K562 (cell line): ENCODE results near the gene MTFR2. TPM values are rescaled to one million over a fixed set of nuclear protein-coding genes. Genes with fewer than 3 reads are reported as not detected.

Experiments
- BCOR ChIP-seq: fragments of 450-650 bp; IDR thresholded peaks from 2 replicates; pipeline ENCODE4 v1.6.1; 2016
- CBFA2T2 ChIP-seq: fragments of 450-650 bp; conservative IDR thresholded peaks from 2 replicates; pipeline ENCODE4 v1.6.1; 2017; ENCODE audit warnings: mild to moderate bottlenecking
- CTBP1 ChIP-seq: fragments of 450-650 bp; IDR thresholded peaks from 2 replicates; pipeline ENCODE4 v1.6.1; 2016; ENCODE audit warnings: borderline replicate concordance
- CXXC5 ChIP-seq: fragments of 250-450 bp; sonication (Bioruptor Pico); IDR thresholded peaks from 2 replicates; pipeline ENCODE4 v1.8.0; 2022; ENCODE audit warnings: inconsistent platforms, mild to moderate bottlenecking, moderate library complexity
- EGR1 ChIP-seq: fragments of 450-650 bp; conservative IDR thresholded peaks from 2 replicates; pipeline ENCODE4 v1.6.1; 2017; ENCODE audit warnings: mild to moderate bottlenecking
- ESRRA ChIP-seq: fragments of 450-650 bp; IDR thresholded peaks from 2 replicates; pipeline ENCODE4 v1.6.1; 2014; ENCODE audit warnings: low read depth, mild to moderate bottlenecking, moderate library complexity, borderline replicate concordance
- KLF6 ChIP-seq: fragments of 250-450 bp; sonication (Bioruptor Pico); IDR thresholded peaks from 2 replicates; pipeline ENCODE4 v1.4.0; 2020; ENCODE audit warnings: mild to moderate bottlenecking, moderate library complexity, borderline replicate concordance
- MEIS2 ChIP-seq: fragments of 450-650 bp; IDR thresholded peaks from 2 replicates; pipeline ENCODE4 v1.6.1; 2014; ENCODE audit warnings: mild to moderate bottlenecking; ENCODE audit not compliant: partially characterized antibody
- NCOR1 ChIP-seq: fragments of 450-650 bp; IDR thresholded peaks from 2 replicates; pipeline ENCODE4 v1.6.1; 2016; ENCODE audit warnings: mild to moderate bottlenecking, moderate library complexity
- PTTG1 ChIP-seq: fragments of 450-650 bp; IDR thresholded peaks from 2 replicates; pipeline ENCODE4 v1.6.1; 2016; ENCODE audit warnings: low read depth, mild to moderate bottlenecking, missing genetic modification characterization, missing compliant biosample characterization
- RBM17 ChIP-seq: fragments of 200-400 bp; formaldehyde crosslinking; IDR thresholded peaks from 2 replicates; pipeline ENCODE4 v1.6.1; 2017; ENCODE audit warnings: low read depth, mild to moderate bottlenecking, low read length, borderline replicate concordance
- U2AF1 ChIP-seq: fragments of 200-400 bp; formaldehyde crosslinking; optimal IDR thresholded peaks from 2 replicates; pipeline ENCODE3; 2017; ENCODE audit warnings: mild to moderate bottlenecking, low read depth, low read length, moderate library complexity
- polyA plus RNA-seq, 8 experiments: library from polyadenylated mRNA; depleted of rRNA in 4 of 8; stranded (reverse) in 5 of 8; unstranded in 3 of 8; fragments of >200 nt; fragmentation: Nextera tagmentation in 2 of 8; fragmentation: Illumina TruSeq in 1 of 8; extraction: Ambion mirVana in 2 of 8; extraction: Trizol in 1 of 8; gene quantifications; 2 replicates each; pipeline versions ENCODE4 v1.2.1 to v1.2.3, GENCODE V29; 2011 to 2014; ENCODE audit warnings: inconsistent platforms in 1 of 8, missing spikeins in 1 of 8
- total RNA-seq, 7 experiments: library from RNA; depleted of rRNA in 6 of 7; stranded (reverse); fragments of >200 nt in 6 of 7; fragmentation: Illumina TruSeq in 2 of 7; extraction: Trizol in 2 of 7; gene quantifications; 2 replicates each; pipeline versions ENCODE4 v1.2.1 to v1.2.3, GENCODE V29; 2011 to 2021; ENCODE audit warnings: low replicate concordance in 1 of 7
- TF ChIP-seq, protein P1 (sequence below): IDR thresholded peaks from 3 replicates; pipeline ENCODE4 v1.6.1; 2011; ENCODE audit warnings: borderline replicate concordance, mild to moderate bottlenecking; ENCODE audit not compliant: insufficient read length, insufficient read depth
- TF ChIP-seq, protein P2 (sequence below): fragments of 250-450 bp; sonication (Bioruptor Pico); IDR thresholded peaks from 2 replicates; pipeline ENCODE4 v1.4.0; 2020; ENCODE audit warnings: mild to moderate bottlenecking
- TF ChIP-seq, protein P3 (sequence below): fragments of 200-800 bp; sonication (Bioruptor generic); IDR thresholded peaks from 2 replicates; pipeline ENCODE4 v1.6.1; 2017; ENCODE audit warnings: missing genetic modification characterization, missing compliant biosample characterization
- TF ChIP-seq, protein P4 (sequence below), 2 experiments: fragments of 450-650 bp; IDR thresholded peaks; 2 replicates each; pipeline ENCODE4 v1.6.1; 2016; ENCODE audit warnings: mild to moderate bottlenecking in 2 of 2, borderline replicate concordance in 1 of 2, low read depth in 1 of 2, moderate library complexity in 1 of 2

Gene MTFR2
- total and polyA plus RNA-seq, 9 of the 15 experiments (the other 6 are each of a cell fraction or from before 2014, with no cell fraction given) = 10.1 to 63.3 (median 45.9) TPM

DNA sequence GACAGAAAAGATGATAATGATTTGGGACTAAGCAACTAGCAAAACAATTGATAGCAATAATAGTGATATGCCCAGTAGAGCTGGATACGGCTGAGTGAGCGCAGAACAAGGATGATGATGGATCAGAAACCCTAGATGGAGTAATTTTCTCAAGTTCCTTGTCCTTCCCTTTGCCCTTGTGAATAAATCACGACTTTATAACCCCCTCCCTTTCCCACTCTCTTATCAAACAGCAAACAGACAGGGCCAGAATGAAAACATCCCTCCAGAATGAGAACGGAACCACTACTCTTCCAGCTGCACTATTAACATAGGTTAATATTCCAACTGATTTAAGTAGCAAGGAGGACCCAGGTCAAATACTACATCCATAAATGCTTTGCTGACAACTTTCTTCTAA is 1.3 kb upstream of the MTFR2 start (continued):
- TF ChIP-seq, protein P1, sequence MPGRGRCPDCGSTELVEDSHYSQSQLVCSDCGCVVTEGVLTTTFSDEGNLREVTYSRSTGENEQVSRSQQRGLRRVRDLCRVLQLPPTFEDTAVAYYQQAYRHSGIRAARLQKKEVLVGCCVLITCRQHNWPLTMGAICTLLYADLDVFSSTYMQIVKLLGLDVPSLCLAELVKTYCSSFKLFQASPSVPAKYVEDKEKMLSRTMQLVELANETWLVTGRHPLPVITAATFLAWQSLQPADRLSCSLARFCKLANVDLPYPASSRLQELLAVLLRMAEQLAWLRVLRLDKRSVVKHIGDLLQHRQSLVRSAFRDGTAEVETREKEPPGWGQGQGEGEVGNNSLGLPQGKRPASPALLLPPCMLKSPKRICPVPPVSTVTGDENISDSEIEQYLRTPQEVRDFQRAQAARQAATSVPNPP = no peak
- TF ChIP-seq NCOR1 (peak; percentile 83), RBM17 (no peak), BCOR (peak; percentile 54; the same call in 1 of the 2 replicates), CXXC5 (CRISPR knock-in tag) (0 out of 2 replicates have a peak, but pooled peaks have one; percentile 30), PTTG1 (tag) (no peak), MEIS2 (peak; percentile 71), KLF6 (CRISPR knock-in tag) (no peak), U2AF1 (no peak), CTBP1 (peak; percentile 81), CBFA2T2 (peak; percentile 82), EGR1 (no peak), ESRRA (peak; percentile 99)
- TF ChIP-seq, protein P2, sequence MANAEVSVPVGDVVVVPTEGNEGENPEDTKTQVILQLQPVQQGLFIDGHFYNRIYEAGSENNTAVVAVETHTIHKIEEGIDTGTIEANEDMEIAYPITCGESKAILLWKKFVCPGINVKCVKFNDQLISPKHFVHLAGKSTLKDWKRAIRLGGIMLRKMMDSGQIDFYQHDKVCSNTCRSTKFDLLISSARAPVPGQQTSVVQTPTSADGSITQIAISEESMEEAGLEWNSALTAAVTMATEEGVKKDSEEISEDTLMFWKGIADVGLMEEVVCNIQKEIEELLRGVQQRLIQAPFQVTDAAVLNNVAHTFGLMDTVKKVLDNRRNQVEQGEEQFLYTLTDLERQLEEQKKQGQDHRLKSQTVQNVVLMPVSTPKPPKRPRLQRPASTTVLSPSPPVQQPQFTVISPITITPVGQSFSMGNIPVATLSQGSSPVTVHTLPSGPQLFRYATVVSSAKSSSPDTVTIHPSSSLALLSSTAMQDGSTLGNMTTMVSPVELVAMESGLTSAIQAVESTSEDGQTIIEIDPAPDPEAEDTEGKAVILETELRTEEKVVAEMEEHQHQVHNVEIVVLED = no peak
- TF ChIP-seq, protein P3, sequence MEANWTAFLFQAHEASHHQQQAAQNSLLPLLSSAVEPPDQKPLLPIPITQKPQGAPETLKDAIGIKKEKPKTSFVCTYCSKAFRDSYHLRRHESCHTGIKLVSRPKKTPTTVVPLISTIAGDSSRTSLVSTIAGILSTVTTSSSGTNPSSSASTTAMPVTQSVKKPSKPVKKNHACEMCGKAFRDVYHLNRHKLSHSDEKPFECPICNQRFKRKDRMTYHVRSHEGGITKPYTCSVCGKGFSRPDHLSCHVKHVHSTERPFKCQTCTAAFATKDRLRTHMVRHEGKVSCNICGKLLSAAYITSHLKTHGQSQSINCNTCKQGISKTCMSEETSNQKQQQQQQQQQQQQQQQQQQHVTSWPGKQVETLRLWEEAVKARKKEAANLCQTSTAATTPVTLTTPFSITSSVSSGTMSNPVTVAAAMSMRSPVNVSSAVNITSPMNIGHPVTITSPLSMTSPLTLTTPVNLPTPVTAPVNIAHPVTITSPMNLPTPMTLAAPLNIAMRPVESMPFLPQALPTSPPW (CRISPR knock-in tag) = peak; percentile 66
- TF ChIP-seq, protein P4, sequence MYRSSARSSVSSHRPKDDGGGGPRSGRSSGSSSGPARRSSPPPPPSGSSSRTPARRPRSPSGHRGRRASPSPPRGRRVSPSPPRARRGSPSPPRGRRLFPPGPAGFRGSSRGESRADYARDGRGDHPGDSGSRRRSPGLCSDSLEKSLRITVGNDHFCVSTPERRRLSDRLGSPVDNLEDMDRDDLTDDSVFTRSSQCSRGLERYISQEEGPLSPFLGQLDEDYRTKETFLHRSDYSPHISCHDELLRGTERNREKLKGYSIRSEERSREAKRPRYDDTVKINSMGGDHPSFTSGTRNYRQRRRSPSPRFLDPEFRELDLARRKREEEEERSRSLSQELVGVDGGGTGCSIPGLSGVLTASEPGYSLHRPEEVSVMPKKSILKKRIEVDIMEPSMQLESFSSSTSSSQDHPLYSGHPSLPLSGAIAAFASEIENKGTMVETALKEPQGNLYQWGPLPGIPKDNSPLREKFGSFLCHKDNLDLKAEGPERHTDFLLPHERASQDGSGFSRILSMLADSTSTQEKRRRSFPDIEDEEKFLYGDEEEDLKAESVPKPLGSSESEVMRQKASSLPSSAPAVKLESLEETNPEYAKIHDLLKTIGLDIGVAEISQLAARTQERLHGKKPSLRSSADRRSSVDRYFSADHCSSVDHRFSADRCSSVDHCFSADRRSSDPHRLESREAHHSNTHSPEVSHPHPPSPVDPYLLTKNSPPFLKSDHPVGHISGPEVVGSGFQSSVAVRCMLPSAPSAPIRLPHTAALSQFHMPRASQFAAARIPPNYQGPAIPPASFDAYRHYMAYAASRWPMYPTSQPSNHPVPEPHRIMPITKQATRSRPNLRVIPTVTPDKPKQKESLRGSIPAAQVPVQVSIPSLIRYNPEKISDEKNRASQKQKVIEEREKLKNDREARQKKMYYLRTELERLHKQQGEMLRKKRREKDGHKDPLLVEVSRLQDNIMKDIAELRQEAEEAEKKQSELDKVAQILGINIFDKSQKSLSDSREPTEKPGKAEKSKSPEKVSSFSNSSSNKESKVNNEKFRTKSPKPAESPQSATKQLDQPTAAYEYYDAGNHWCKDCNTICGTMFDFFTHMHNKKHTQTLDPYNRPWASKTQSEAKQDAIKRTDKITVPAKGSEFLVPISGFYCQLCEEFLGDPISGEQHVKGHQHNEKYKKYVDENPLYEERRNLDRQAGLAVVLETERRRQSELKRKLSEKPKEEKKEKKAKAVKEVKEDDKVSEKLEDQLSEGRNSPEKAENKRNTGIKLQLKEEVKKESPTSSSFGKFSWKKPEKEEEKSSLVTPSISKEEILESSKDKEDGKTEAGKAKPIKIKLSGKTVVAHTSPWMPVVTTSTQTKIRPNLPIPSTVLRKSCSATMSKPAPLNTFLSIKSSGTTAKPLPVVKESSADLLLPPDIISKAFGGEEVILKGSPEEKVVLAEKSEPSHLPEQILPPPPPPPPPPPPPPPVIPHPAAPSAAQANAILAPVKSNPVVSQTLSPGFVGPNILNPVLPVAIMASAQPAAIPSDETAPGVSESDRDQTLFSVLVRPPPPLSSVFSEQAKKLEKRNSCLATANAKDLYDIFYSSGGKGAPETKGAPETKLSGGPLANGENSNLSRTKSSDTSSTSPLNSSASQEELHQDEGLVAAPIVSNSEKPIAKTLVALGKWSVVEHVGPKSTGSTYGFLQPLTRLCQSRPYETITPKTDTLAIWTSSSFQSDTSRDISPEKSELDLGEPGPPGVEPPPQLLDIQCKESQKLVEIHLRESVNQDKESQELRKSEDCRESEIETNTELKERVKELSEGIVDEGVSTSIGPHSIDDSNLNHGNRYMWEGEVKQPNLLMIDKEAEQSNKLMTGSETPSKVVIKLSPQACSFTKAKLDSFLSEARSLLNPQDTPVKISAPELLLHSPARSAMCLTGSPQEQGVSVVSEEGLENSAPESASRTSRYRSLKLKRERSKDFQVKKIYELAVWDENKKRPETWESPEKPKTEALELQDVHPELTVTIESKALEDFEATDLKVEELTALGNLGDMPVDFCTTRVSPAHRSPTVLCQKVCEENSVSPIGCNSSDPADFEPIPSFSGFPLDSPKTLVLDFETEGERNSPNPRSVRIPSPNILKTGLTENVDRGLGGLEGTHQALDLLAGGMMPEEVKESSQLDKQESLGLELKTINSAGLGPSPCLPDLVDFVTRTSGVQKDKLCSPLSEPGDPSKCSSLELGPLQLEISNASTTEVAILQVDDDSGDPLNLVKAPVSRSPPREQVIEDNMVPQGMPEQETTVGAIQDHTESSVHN (IDR thresholded peaks at IDR 0.05; ENCODE audit: borderline replicate concordance in 1 of 2, low read depth in 1 of 2) = no peak
